Ovary (tissue), 9 donors: Measurements from ENCODE around the gene STK24. TPM values are rescaled to one million over a fixed set of nuclear protein-coding genes. Genes with fewer than 3 reads are reported as not detected.

Source experiments
- DNase-seq, 5 donors: peaks; one replicate each; pipeline ENCODE4 v3.0.0-alpha.2; 2019 to 2020
- H3K27ac ChIP-seq, 2 donors: fragments of 200-600 bp; one replicate each; pipeline versions ENCODE4 v1.5.1 to v1.8.0; 2019 to 2022
- H3K27me3 ChIP-seq: fragments of 200-600 bp; one replicate; pipeline ENCODE4 v1.8.0; 2022
- H3K36me3 ChIP-seq: fragments of 200-600 bp; sonication (generic); one replicate; pipeline ENCODE4 v1.5.1; 2019
- H3K4me1 ChIP-seq: one replicate; pipeline ENCODE4 v1.8.1; 2013; ENCODE audit warnings: mild to moderate bottlenecking, moderate library complexity; ENCODE audit not compliant: insufficient read depth
- H3K4me3 ChIP-seq: fragments of 200-600 bp; sonication (generic); one replicate; pipeline ENCODE4 v1.5.1; 2017
- H3K9me3 ChIP-seq, 2 donors: fragments of 200-600 bp in 1 of 2; sonication (generic) in 1 of 2; one replicate each; pipeline versions ENCODE4 v1.5.1 to v1.8.1; 2013 to 2019; ENCODE audit warnings: mild to moderate bottlenecking in 1 of 2, moderate library complexity in 1 of 2
- CTCF ChIP-seq, 3 donors: fragments of 450-650 bp in 2 of 3; fragments of 200-600 bp in 1 of 3; IDR thresholded peaks; one replicate each; pipeline versions ENCODE4 v1.5.1 to v1.8.0; 2016 to 2022; ENCODE audit warnings: antibody characterized with exemption in 3 of 3, mild to moderate bottlenecking in 1 of 3
- EP300 ChIP-seq: sonication (generic); formaldehyde crosslinking; IDR thresholded peaks from one replicate; pipeline ENCODE4 v1.6.1; 2017; ENCODE audit warnings: antibody characterized with exemption
- POLR2A ChIP-seq: fragments of 450-650 bp; IDR thresholded peaks from one replicate; pipeline ENCODE4 v1.6.1; 2017; ENCODE audit warnings: antibody characterized with exemption, mild to moderate bottlenecking, moderate library complexity
- WGBS, 3 donors: extraction: QIAGEN DNeasy Blood & Tissue Kit in 1 of 3; methylation state at CpG; one replicate each; pipeline versions ENCODE4 v1.1.5 to v1.1.7; 2013 to 2017; 5-methylcytosine and 5-hydroxymethylcytosine counted together
- intact Hi-C, 4 donors: fragments of 100-400 bp; cut with DNase I; formaldehyde crosslinking; loops; one replicate each; pipeline versions ENCODE4 v1.11.0 to v1.15.1; 2022 to 2023
- polyA plus RNA-seq, 2 donors: library from polyadenylated mRNA; stranded (reverse); fragments of 200-250 nt in 1 of 2; fragments of 350-450 nt in 1 of 2; fragmentation: Illumina TruSeq in 1 of 2; extraction: RNeasy Lipid Tissue Mini Kit (QIAGEN cat#74804) in 1 of 2; gene quantifications; one replicate each; pipeline ENCODE4 v1.2.3, GENCODE V29; 2013 to 2014
- total RNA-seq, 7 donors: library from RNA; depleted of rRNA in 2 of 7; stranded (reverse); fragments of >200 nt in 2 of 7; fragmentation: NEBNext Ultra II Directional in 3 of 7; extraction: Animal tissue kit (Norgen Biotek cat#: 25700) in 3 of 7; gene quantifications; one replicate each; pipeline versions ENCODE4 v1.1.0 to v1.2.4, GENCODE V29; 2016 to 2023
- donor health status: DM: no; HTN: no; CAD: no; lungs with moderate emphysema.
- donor health status: DM: no; HTN: no; CAD: no.
- donor health status: Bipolar disorder and iron deficiency.
- donor health status: DM: yes; HTN: yes; CAD: no.
- donor health status: DM: no; HTN: no; CAD: no.
- donor health status: DM: yes; HTN: yes; CAD: no.

The STK24 gene
- total and polyA plus RNA-seq, 9 donors = 34.0 to 153 (median 60.6) TPM

- intact Hi-C loops = loop anchor here in 1 of 4 donors (5.0 kb wide), 1 partner anchor 123 kb away; the partner anchor contains the start of gene STK24
- Histone ChIP-seq H3K27ac (peak overlapping the region in 1 of 2 donors; percentile 52), H3K36me3 (no peaks in the 10 kb centered on the region), H3K27me3 (no peaks in the 10 kb centered on the region), H3K4me3 (no peak overlapping the region), H3K4me1 (peaks cover 10% of the 10 kb centered on the region), H3K9me3 (no peaks in the 10 kb centered on the region)
- DNase-seq = peak in 3 of 5 donors; percentile 43 to 61 (median 53)
- 2 to 5% (median 2%) methylated on average over 7 of the region's 7 CpGs for WGBS, 3 donors
- TF ChIP-seq CTCF (IDR thresholded peaks at IDR 0.05) (no peak), POLR2A (no peak), EP300 (no peak)
These were observed 122.5 kb downstream of the STK24 start for GRCh38 chr13:98454389-98454881.

- no peak overlapping the region for H3K4me3 ChIP-seq
- intact Hi-C loops = loop anchor here in 1 of 4 donors (5.0 kb wide), 1 partner anchor 124 kb away; the partner anchor contains the start of gene STK24
- 56 to 64% (median 60%) methylated on average over 15 of the region's 15 CpGs for WGBS, 3 donors
- TF ChIP-seq CTCF (IDR thresholded peaks at IDR 0.05) (no peak), EP300 (no peak), POLR2A (no peak)
- H3K4me1 ChIP-seq = peaks cover 10% of the 10 kb centered on the region
- DNase-seq = no peak
- no peaks in the 10 kb centered on the region for H3K36me3 ChIP-seq
- H3K27ac ChIP-seq = no peak overlapping the region
- H3K9me3 ChIP-seq = no peaks in the 10 kb centered on the region
- no peaks in the 10 kb centered on the region for H3K27me3 ChIP-seq
These were observed 123.8 kb downstream of the STK24 start for GRCh38 chr13:98452851-98453843.

GRCh38 chr13:98451676-98452470, 125.0 kb downstream of the STK24 start:
- no peaks in the 10 kb centered on the region for H3K27me3 ChIP-seq
- 53 to 64% (median 55%) methylated on average over 23 of the region's 23 CpGs for WGBS, 3 donors
- TF ChIP-seq POLR2A (no peak), CTCF (IDR thresholded peaks at IDR 0.05) (no peak), EP300 (no peak)
- peak overlapping the region in 1 of 2 donors; percentile 35 for H3K27ac ChIP-seq
- no peaks in the 10 kb centered on the region for H3K36me3 ChIP-seq
- no peak overlapping the region for H3K4me3 ChIP-seq
- DNase-seq = peak in 4 of 5 donors; percentile 44 to 66 (median 46)
- intact Hi-C loops = loop anchor here in 1 of 4 donors (5.0 kb wide), 1 partner anchor 125 kb away; the partner anchor contains the start of gene STK24
- H3K4me1 ChIP-seq = peaks cover 10% of the 10 kb centered on the region
- H3K9me3 ChIP-seq = no peaks in the 10 kb centered on the region

GRCh38 chr13:98450539-98451111, 126.3 kb downstream of the STK24 start:
- H3K9me3 ChIP-seq = no peaks in the 10 kb centered on the region
- intact Hi-C loops = loop anchor here in 1 of 4 donors (5.0 kb wide), 1 partner anchor 127 kb away; the partner anchor contains the start of gene STK24
- no peaks in the 10 kb centered on the region for H3K27me3 ChIP-seq
- H3K4me3 ChIP-seq = no peak overlapping the region
- no peaks in the 10 kb centered on the region for H3K36me3 ChIP-seq
- peaks cover 10% of the 10 kb centered on the region for H3K4me1 ChIP-seq
- TF ChIP-seq POLR2A (no peak), EP300 (no peak), CTCF (IDR thresholded peaks at IDR 0.05) (no peak)
- 77 to 80% (median 80%) methylated on average over 14 of the region's 14 CpGs for WGBS, 3 donors
- no peak for DNase-seq
- no peak overlapping the region for H3K27ac ChIP-seq
